ENCODE results near the gene DNMBP.

DNA sequence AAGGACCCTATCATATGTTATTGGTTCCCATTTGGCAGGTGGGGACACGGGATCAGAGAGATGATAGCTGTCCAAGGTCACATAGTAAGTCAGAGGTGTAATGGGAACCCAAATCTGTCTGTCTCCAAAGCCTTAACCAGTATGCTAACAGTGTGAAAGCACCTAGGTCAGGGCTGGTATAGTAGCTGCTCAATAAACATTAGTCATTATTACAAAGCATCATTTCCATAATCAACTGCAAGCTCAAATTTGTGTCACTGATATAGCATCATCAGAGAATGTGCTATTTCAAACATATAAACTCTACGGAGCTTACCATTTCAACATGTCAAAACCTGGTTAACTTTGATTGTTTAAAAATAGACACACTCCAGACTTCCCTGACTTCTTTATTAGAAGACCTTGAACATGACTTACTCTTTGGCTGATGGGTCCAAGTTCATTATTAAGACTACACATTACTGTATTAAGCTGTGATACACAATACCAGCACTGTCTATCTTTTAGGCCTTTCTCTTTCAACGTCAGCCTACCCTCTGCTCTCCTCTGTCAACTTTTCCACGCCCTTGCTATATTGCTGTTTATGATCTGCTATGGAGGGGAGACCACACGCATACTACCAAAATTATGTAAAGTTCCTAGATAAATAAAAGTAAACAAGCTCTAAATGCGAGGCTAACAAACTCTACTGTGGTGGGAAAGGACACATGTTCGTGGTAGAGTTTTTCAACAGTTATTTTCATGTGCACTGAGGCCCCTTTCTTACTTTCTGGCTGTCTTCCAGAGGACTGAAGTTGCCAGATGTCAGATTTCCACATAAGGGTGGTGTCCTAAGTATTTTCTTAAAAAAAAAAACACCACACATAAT is 33.6 kb downstream of the DNMBP start:
- TF ChIP-seq, protein P1, sequence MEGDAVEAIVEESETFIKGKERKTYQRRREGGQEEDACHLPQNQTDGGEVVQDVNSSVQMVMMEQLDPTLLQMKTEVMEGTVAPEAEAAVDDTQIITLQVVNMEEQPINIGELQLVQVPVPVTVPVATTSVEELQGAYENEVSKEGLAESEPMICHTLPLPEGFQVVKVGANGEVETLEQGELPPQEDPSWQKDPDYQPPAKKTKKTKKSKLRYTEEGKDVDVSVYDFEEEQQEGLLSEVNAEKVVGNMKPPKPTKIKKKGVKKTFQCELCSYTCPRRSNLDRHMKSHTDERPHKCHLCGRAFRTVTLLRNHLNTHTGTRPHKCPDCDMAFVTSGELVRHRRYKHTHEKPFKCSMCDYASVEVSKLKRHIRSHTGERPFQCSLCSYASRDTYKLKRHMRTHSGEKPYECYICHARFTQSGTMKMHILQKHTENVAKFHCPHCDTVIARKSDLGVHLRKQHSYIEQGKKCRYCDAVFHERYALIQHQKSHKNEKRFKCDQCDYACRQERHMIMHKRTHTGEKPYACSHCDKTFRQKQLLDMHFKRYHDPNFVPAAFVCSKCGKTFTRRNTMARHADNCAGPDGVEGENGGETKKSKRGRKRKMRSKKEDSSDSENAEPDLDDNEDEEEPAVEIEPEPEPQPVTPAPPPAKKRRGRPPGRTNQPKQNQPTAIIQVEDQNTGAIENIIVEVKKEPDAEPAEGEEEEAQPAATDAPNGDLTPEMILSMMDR (IDR thresholded peaks at IDR 0.05) = no peak
- TF ChIP-seq POLR2A (IDR thresholded peaks at IDR 0.05) = no peak
